ENCODE results near the gene CEP97.
"Not testable (repeated sequence)": the region's sequence is repeated elsewhere in the genome, so short reads cannot be mapped to it uniquely, and the experiment has no call there.

CEP97 gene

GRCh38 chr3:101724329-101725193, at the start of gene CEP97:
TSS of gene CEP97 (plus strand) at chr3:101724614. CDS start at chr3:101724677, 63 bp downstream.
- Histone ChIP-seq H3K27me3 (ENCODE audit: low read depth, low read length) (no peaks in the 10 kb centered on the region), H3K4me3 (ENCODE audit: low read depth in 1 of 2, low read length in 2 of 2) (peak within 1 kb of the TSS; percentile 90 to 99), H3K36me3 (ENCODE audit: control insufficient read depth in 1 of 2, insufficient read depth in 2 of 2, low read length in 2 of 2) (peaks cover 0 to 15% of the 10 kb centered on the region in 2 donors), H3K9me3 (ENCODE audit: control insufficient read depth in 1 of 2, low read length in 2 of 2) (no peaks in the 10 kb centered on the region), H3K4me1 (ENCODE audit: control insufficient read depth in 1 of 2, insufficient read depth in 2 of 2, low read length in 2 of 2) (peaks cover 6 to 11% of the 10 kb centered on the region in 2 donors), H3K27ac (ENCODE audit: low read length) (peak within 1 kb of the TSS; percentile 87)

GRCh38 chr3:101675709-101676215, 48.7 kb upstream of the CEP97 start:
- Histone ChIP-seq H3K4me3 (ENCODE audit: low read depth in 1 of 2, low read length in 2 of 2) (peak overlapping the region; percentile 71 to 100), H3K36me3 (ENCODE audit: control insufficient read depth in 1 of 2, insufficient read depth in 2 of 2, low read length in 2 of 2) (peaks cover 12 to 20% of the 10 kb centered on the region in 2 donors), H3K9me3 (ENCODE audit: control insufficient read depth in 1 of 2, low read length in 2 of 2) (no peaks in the 10 kb centered on the region), H3K27me3 (ENCODE audit: low read depth, low read length) (no peaks in the 10 kb centered on the region), H3K4me1 (ENCODE audit: control insufficient read depth in 1 of 2, insufficient read depth in 2 of 2, low read length in 2 of 2) (peaks cover 9 to 23% of the 10 kb centered on the region in 2 donors), H3K27ac (ENCODE audit: low read length) (peak overlapping the region; percentile 92)

GRCh38 chr3:101676216-101676764, 48.1 kb upstream of the CEP97 start:
- Histone ChIP-seq H3K36me3 (ENCODE audit: control insufficient read depth in 1 of 2, insufficient read depth in 2 of 2, low read length in 2 of 2) (peaks cover 14 to 21% of the 10 kb centered on the region in 2 donors), H3K4me1 (ENCODE audit: control insufficient read depth in 1 of 2, insufficient read depth in 2 of 2, low read length in 2 of 2) (peaks cover 9 to 23% of the 10 kb centered on the region in 2 donors), H3K4me3 (ENCODE audit: low read depth in 1 of 2, low read length in 2 of 2) (peak overlapping the region; percentile 71 to 100), H3K27ac (ENCODE audit: low read length) (peak overlapping the region; percentile 92), H3K9me3 (ENCODE audit: control insufficient read depth in 1 of 2, low read length in 2 of 2) (no peaks in the 10 kb centered on the region), H3K27me3 (ENCODE audit: low read depth, low read length) (no peaks in the 10 kb centered on the region)

GRCh38 chr3:101676765-101677435, 47.5 kb upstream of the CEP97 start, which contains the start of gene ZBTB11:
TSS of gene ZBTB11 (minus strand) at chr3:101677132. CDS start at chr3:101676914, 218 bp downstream.
- peak within 1 kb of the TSS; percentile 92 for H3K27ac ChIP-seq (ENCODE audit: low read length)
- H3K9me3 ChIP-seq (ENCODE audit: control insufficient read depth in 1 of 2, low read length in 2 of 2): no peaks in the 10 kb centered on the region
- H3K36me3 ChIP-seq (ENCODE audit: control insufficient read depth in 1 of 2, insufficient read depth in 2 of 2, low read length in 2 of 2): peaks cover 20 to 27% of the 10 kb centered on the region in 2 donors
- H3K4me3 ChIP-seq (ENCODE audit: low read depth in 1 of 2, low read length in 2 of 2): peak within 1 kb of the TSS; percentile 71 to 100
- no peaks in the 10 kb centered on the region for H3K27me3 ChIP-seq (ENCODE audit: low read depth, low read length)
- H3K4me1 ChIP-seq (ENCODE audit: control insufficient read depth in 1 of 2, insufficient read depth in 2 of 2, low read length in 2 of 2): peaks cover 9 to 23% of the 10 kb centered on the region in 2 donors

- Histone ChIP-seq H3K36me3 (ENCODE audit: control insufficient read depth in 1 of 2, insufficient read depth in 2 of 2, low read length in 2 of 2) (peaks cover 26 to 35% of the 10 kb centered on the region in 2 donors), H3K4me3 (ENCODE audit: low read depth in 1 of 2, low read length in 2 of 2) (peak overlapping the region; percentile 71 to 100), H3K27ac (ENCODE audit: low read length) (peak overlapping the region; percentile 81), H3K9me3 (ENCODE audit: control insufficient read depth in 1 of 2, low read length in 2 of 2) (no peaks in the 10 kb centered on the region), H3K27me3 (ENCODE audit: low read depth, low read length) (no peaks in the 10 kb centered on the region), H3K4me1 (ENCODE audit: control insufficient read depth in 1 of 2, insufficient read depth in 2 of 2, low read length in 2 of 2) (peaks cover 9 to 23% of the 10 kb centered on the region in 2 donors)
These were observed 46.8 kb upstream of the CEP97 start for GRCh38 chr3:101677436-101678286.

GRCh38 chr3:101678837-101679236, 45.6 kb upstream of the CEP97 start:
- H3K27me3 ChIP-seq (ENCODE audit: low read depth, low read length); H3K4me3 ChIP-seq (ENCODE audit: low read depth in 1 of 2, low read length in 2 of 2); H3K9me3 ChIP-seq (ENCODE audit: control insufficient read depth in 1 of 2, low read length in 2 of 2); H3K27ac ChIP-seq (ENCODE audit: low read length): not testable (repeated sequence)
- H3K36me3 ChIP-seq (ENCODE audit: control insufficient read depth in 1 of 2, insufficient read depth in 2 of 2, low read length in 2 of 2): peaks cover 35 to 44% of the 10 kb centered on the region in 2 donors
- peaks cover 9 to 27% of the 10 kb centered on the region in 2 donors for H3K4me1 ChIP-seq (ENCODE audit: control insufficient read depth in 1 of 2, insufficient read depth in 2 of 2, low read length in 2 of 2)

GRCh38 chr3:101680466-101680865, 43.9 kb upstream of the CEP97 start:
- peaks cover 43 to 58% of the 10 kb centered on the region in 2 donors for H3K36me3 ChIP-seq (ENCODE audit: control insufficient read depth in 1 of 2, insufficient read depth in 2 of 2, low read length in 2 of 2)
- peaks cover 4 to 35% of the 10 kb centered on the region in 2 donors for H3K4me1 ChIP-seq (ENCODE audit: control insufficient read depth in 1 of 2, insufficient read depth in 2 of 2, low read length in 2 of 2)
- no peaks in the 10 kb centered on the region for H3K9me3 ChIP-seq (ENCODE audit: control insufficient read depth in 1 of 2, low read length in 2 of 2)
- no peaks in the 10 kb centered on the region for H3K27me3 ChIP-seq (ENCODE audit: low read depth, low read length)
- H3K4me3 ChIP-seq (ENCODE audit: low read depth in 1 of 2, low read length in 2 of 2): no peak overlapping the region
- no peak overlapping the region for H3K27ac ChIP-seq (ENCODE audit: low read length)

- H3K4me3 ChIP-seq (ENCODE audit: low read depth in 1 of 2, low read length in 2 of 2): peak overlapping the region; percentile 72 to 96
- H3K36me3 ChIP-seq (ENCODE audit: control insufficient read depth in 1 of 2, insufficient read depth in 2 of 2, low read length in 2 of 2): peaks cover 42 to 50% of the 10 kb centered on the region in 2 donors
- no peaks in the 10 kb centered on the region for H3K9me3 ChIP-seq (ENCODE audit: control insufficient read depth in 1 of 2, low read length in 2 of 2)
- H3K27ac ChIP-seq (ENCODE audit: low read length): peak overlapping the region; percentile 99
- no peaks in the 10 kb centered on the region for H3K27me3 ChIP-seq (ENCODE audit: low read depth, low read length)
- H3K4me1 ChIP-seq (ENCODE audit: control insufficient read depth in 1 of 2, insufficient read depth in 2 of 2, low read length in 2 of 2): peaks cover 0 to 27% of the 10 kb centered on the region in 2 donors
These were observed 39.4 kb upstream of the CEP97 start for GRCh38 chr3:101685050-101685400.

- H3K36me3 ChIP-seq (ENCODE audit: control insufficient read depth in 1 of 2, insufficient read depth in 2 of 2, low read length in 2 of 2): peaks cover 34 to 41% of the 10 kb centered on the region in 2 donors
- peak overlapping the region; percentile 99 for H3K27ac ChIP-seq (ENCODE audit: low read length)
- peaks cover 0 to 27% of the 10 kb centered on the region in 2 donors for H3K4me1 ChIP-seq (ENCODE audit: control insufficient read depth in 1 of 2, insufficient read depth in 2 of 2, low read length in 2 of 2)
- no peaks in the 10 kb centered on the region for H3K9me3 ChIP-seq (ENCODE audit: control insufficient read depth in 1 of 2, low read length in 2 of 2)
- no peaks in the 10 kb centered on the region for H3K27me3 ChIP-seq (ENCODE audit: low read depth, low read length)
- peak overlapping the region; percentile 72 to 96 for H3K4me3 ChIP-seq (ENCODE audit: low read depth in 1 of 2, low read length in 2 of 2)
These were observed 38.5 kb upstream of the CEP97 start for GRCh38 chr3:101685870-101686307.

GRCh38 chr3:101687142-101687931, 37.1 kb upstream of the CEP97 start:
- Histone ChIP-seq H3K27me3 (ENCODE audit: low read depth, low read length) (no peaks in the 10 kb centered on the region), H3K4me1 (ENCODE audit: control insufficient read depth in 1 of 2, insufficient read depth in 2 of 2, low read length in 2 of 2) (peaks cover 0 to 27% of the 10 kb centered on the region in 2 donors), H3K4me3 (ENCODE audit: low read depth in 1 of 2, low read length in 2 of 2) (peak overlapping the region; percentile 72 to 96), H3K27ac (ENCODE audit: low read length) (peak overlapping the region; percentile 99), H3K9me3 (ENCODE audit: control insufficient read depth in 1 of 2, low read length in 2 of 2) (no peaks in the 10 kb centered on the region), H3K36me3 (ENCODE audit: control insufficient read depth in 1 of 2, insufficient read depth in 2 of 2, low read length in 2 of 2) (peaks cover 21 to 26% of the 10 kb centered on the region in 2 donors)

Data from muscle layer of duodenum (tissue), 2 donors.